HG03558 (cell line): ENCODE results near the gene HNRNPUL1.

Source experiments
- ATAC-seq: cut with Tn5 transposase; IDR thresholded peaks from one replicate; pipeline ENCODE4 v1.9.1; 2021; ENCODE audit warnings: moderate number of reproducible peaks; ENCODE audit not compliant: unreplicated experiment; ENCODE audit errors: extremely low read depth

Gene HNRNPUL1

DNA sequence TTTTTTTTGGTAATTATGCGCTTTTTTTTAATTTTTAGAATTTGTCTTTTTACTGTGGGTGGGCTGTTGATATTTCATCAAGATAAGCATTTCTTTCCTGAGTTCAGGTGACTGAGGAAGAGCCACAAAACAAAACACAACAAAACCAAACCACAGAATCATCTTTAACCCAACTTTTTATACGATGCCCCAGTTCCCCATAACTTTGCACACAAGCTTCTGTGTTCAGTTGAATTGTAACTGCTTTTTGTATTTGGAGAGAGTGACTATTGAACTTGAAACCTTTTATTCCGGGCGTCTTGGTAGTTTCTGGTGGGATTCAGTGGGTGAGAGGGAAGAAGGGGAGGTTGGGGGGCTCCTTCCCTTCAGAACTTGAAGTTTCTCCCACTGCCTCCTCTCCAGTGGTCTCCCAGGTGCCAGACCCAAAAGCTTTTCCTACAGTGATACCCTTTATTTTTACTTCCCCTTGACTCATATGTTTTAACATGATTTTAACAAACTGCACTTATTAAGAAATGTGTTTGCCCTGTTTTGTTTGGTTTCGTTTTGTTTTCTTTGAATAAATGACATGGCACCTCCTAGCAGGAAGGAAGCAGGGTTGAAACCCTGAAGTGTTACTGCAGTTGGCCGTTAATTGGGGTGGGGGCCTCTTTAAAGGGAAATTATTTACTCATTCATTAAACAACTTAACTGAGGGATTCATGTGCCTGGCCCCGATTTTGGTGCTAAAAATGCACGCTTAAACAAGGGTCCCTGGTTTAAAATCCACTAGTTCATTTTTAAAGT, 43.1 kb downstream of the HNRNPUL1 start:
- ATAC-seq = no peak

DNA sequence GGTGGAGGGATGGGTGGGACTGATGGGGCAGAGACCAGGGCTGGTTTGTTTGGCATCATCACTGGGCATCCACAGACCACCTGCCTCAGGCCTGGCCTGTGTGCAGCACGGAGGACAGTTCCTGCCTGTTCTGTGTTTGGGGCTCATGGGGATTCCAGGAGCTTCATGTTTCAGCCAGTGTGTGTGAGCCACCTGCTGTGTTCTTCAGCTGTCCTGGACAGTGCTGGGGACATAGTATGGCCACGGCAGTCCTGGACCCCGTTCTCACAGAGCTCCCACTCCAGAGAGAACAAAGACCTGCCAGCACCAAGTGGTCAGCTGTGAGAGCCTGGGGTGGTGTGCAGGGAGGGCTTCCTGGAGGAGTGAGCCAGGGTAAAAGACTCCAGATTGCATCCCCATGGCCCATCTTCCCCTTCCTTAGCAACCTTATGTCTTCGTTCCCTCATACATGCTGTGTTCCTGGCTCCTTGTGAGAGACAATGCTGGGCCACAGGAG, 43.8 kb downstream of the HNRNPUL1 start:
- no peak for ATAC-seq

DNA sequence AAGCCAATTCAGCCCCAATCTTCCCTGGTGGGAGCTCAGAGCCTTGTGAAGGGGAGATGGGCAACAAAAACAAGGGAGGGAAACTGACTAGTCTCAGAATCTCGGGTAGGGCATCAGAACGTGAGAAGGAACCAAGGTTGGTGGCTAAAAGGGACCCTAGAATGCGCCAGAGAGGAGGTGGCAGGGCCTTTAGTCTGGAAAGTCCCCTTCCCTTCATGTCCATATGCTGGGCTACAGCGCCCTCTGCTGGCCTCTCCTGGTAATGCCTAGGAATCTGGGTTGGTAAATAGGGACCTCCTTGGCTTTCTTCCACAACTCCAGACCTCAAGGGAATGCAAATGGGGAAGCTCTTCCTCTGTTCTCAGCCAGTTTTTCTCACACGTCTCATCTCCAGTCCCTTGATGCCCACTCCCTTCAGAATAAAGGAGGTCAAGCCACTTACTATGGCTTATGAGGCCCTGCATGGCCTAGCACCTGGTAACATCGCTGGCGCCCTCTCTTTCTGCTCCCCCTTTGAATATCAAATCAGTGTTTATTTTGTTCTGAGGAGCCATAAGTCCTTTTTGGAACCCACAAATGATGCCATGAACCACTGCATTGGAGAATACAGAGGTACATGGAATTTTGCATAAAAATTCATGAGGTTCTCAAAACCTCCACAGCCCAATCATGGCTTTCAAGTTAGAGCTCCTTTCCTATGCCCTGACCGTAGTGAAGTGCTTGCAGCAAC, 44.4 kb downstream of the HNRNPUL1 start:
- no peak for ATAC-seq

DNA sequence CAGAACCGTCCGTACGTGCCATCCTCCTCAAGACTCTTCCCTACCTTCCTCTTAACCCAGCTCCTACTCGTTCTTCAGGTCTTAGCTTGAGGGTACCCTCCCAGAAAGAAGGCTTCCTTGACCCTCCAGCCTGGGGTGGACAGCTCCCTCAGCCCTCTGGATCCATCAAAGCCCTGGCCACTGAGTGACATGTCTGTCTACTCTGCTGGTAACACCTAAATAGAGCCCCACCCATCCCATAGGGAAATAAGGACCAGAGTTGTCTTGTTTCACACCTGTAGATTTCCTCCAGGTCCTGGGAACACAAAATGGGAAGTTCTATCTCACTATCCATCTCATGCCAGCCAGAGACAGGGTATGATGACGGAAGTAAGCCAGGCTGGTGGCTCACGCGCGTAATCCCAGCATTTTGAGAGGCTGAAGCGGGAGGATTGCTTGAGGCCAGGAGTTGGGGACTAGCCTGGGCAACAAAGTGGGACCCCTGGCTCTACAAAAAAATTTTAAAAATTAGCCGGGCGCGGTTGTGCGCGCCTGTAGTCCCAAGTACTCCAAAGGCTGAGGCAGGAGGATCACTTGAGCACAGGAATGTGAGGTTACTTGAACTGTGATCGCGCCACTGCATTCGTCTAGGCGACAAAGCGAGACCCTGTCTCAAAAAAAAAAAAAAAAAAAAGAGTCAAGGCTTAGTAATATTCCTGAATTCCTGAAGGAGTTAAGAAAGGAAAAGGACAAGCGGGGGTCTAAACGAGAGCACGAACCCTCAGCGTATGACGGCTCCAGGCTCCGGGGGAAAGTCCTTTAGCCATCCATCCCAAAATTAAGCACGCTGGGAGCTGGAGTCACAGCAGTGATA, 45.2 kb downstream of the HNRNPUL1 start:
- ATAC-seq = no peak

DNA sequence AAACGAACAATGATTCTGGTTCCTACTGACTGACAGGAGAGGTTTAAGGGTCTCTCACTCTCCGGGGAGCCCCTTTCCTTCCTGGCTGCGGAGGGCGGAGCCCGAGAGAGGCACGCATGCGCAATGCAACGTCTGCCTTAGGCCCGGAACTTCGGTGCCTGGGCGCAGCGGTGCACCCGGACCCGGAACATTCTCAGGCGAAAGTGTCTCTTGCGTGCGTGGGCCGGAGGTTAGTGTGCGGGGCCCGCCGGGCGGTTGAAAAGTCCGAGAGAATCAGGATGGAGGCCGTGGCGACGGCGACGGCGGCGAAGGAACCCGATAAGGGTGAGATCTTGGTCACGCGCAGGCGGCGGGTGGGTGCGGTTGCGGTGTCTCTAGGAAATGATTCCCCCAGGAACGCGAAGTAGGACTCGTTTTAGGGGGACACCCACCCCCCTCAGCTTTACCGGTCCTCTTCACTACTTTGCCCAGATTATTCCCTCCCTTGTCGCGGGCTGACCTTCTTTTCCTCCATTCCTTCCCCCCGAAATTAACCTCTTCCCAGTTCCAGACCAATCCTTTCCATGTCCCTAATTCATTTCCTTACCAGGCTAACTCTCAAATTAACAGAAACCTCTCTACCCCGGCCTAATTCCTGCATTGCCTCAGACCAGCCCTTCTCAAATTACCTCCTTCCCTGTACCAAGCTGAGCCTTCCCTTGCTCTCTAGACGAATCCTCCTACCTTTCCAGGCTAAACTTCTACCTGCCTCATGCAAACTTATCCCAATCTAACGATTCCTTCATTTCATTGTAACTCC, 46.1 kb downstream of the HNRNPUL1 start, which contains the start of gene CCDC97:
TSS of gene CCDC97 (plus strand) at position 140 of the 799 bp plus-strand sequence. CDS start at position 279, 139 bp downstream.
- no peak for ATAC-seq

DNA sequence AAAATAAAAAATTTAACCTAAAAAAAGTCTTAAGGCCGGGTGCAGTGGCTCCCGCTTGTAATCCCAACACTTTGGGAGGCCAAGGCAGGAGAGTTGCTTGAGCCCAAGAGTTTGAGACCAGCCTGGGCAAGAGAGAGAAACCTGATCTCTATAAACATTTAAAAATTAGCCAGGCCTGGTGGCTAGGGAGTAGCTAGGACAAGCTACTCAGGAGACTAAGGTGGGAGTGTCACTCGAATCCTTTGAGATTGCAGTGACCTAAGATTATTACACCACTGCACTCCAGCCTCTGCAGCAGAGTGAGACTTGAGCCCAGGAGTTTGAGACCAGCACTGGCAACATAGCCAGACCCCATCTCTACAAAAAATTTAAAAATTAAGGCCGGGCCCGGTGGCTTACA, 46.9 kb downstream of the HNRNPUL1 start:
- no peak for ATAC-seq

DNA sequence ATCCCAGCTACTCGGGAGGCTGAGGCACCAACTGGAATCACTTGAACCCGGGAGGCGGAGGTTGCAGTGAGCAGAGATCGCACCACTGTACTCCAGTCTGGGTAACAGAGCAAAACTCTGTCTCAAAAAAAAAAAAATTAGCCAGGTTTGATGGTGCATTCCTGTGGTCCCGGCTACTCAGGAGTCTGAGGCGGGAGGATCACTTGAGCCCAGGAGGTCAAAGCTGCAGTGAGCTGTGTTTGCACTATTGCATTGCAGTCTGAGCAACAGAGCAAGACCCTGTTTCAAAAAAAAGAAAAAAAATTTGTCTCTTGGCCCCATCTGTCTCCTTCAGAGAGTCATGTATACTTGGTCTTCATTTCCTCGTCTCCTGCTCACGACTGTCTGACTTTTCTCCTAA, 47.4 kb downstream of the HNRNPUL1 start:
- ATAC-seq = no peak

DNA sequence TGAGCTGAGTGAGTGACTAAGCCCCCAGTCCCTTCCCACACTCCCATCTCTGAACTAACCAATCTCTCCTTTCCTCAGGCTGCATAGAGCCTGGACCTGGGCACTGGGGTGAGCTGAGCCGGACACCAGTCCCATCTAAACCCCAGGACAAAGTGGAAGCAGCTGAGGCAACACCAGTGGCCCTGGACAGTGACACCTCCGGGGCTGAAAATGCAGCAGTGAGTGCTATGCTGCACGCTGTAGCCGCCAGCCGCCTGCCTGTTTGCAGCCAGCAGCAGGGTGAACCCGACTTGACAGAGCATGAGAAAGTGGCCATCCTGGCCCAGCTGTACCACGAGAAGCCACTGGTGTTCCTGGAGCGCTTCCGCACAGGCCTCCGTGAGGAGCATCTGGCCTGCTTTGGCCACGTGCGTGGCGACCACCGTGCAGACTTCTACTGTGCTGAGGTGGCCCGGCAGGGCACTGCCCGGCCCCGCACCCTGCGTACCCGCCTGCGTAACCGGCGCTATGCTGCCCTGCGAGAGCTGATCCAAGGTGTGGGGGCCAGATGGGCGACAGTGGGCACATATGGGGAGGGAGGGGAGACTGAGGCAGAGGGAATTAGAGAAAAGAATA, 52.2 kb downstream of the HNRNPUL1 start:
- no peak for ATAC-seq

DNA sequence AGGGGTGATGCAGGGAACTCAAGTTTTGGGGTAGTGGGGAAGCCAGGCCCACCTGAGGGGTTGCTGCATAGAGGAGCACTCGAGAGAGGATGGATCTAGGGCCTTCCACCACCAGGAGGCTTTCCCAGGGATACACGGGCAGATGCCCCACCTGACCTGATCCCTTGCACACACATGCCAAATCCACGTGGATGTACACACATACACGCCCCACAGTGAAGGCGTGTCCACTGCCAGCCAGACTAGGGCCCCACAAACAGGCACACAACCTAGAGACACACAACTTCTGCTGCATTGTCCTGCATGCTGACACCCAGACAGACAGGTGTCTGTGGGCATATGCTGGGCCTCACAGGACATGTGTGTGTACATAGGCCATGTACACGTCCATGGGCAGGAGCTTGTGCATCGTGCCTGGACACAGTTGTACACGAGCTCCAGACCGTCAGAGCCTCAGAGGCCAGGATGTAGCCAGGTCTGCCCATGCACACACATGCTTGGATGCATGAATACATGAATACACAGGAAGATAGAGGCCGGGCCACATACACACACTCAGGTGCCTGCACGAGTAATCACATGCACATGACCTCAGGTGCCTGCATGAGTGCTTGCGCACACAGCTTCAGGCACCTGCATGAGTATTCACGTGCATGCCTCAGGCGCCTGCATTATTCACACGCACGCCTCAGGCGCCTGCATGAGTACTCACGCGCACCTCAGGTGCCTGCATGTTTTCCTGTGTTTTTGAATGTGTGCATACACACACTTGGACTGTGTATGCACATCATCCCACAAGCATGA, 54.7 kb downstream of the HNRNPUL1 start:
- ATAC-seq = no peak

DNA sequence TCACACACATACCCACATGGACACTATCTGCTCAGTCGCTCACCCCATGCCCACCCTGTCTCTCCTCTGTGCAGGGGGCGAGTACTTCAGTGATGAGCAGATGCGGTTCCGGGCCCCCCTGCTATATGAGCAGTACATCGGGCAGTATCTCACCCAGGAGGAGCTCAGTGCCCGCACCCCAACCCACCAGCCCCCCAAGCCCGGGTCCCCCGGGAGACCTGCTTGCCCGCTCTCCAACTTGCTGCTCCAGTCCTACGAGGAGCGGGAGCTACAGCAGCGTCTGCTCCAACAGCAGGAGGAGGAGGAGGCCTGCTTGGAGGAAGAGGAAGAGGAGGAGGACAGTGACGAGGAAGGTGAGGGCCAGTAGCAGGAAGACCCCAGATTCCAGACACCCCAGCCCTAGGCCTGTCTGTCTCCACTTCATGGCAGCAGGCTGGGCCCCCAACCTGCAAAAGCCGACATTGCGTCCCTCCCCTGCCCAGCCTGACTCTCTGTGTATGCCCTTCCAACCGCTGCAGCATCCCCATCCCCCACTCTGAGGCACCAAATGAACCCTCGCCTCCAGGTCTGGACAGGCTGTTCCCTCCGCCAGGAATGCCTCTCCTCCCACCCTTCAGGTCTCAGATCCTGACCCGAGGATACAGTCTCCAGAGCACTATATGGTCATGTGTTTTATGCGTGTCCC, 55.5 kb downstream of the HNRNPUL1 start:
- ATAC-seq = no peak

DNA sequence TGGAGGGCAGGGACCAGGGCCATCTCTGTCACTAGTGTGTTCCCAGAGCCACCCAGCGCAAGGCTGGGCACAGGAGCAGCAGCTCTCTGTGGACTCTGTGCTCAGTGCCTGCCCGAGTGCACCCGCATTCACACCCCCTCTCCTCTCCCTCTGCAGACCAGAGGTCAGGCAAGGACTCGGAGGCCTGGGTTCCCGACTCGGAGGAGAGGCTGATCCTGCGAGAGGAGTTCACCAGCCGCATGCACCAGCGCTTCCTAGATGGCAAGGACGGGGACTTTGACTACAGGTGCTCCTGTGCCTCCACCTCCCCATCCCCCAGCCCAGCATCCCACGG, 56.0 kb downstream of the HNRNPUL1 start:
- no peak for ATAC-seq

DNA sequence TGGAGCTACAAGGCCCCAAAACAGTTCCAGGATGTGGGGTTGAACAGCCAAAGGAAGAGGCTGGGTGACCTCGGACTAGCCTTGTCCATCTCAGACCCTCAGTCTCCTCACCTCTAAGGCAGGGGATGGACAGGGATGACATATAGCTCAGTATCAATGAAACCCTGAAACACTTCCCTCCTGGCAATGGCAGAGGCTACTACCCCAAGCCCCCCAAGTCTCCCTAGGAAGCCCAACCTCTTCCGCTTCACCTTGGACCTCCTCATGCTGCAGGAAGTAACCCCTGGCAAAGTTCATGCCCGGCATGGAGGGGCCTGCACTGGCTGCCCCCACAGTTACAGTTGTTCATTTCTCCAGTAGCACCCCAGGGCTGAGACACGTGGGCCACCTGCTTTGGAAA, 56.4 kb downstream of the HNRNPUL1 start:
- no peak for ATAC-seq

DNA sequence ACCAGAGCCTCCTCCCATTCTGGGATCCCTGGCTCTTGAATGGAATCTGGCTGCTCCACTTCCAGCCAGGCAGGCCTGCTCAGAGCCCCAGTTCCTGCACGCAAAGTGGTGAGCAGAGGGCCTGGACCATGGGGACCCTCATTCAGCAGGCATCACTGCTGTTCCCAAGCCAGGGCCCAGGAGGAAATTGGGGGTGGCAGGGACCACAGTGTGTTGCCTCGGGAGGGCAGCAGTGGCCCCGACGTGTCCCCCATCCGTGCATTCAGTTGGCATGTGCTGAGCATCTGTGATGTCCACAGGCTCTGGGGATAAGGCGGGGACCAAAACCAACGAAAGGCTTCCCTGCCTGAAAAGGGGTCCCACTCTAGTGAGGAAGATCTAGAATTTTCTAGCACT, 57.0 kb downstream of the HNRNPUL1 start:
- no peak for ATAC-seq

DNA sequence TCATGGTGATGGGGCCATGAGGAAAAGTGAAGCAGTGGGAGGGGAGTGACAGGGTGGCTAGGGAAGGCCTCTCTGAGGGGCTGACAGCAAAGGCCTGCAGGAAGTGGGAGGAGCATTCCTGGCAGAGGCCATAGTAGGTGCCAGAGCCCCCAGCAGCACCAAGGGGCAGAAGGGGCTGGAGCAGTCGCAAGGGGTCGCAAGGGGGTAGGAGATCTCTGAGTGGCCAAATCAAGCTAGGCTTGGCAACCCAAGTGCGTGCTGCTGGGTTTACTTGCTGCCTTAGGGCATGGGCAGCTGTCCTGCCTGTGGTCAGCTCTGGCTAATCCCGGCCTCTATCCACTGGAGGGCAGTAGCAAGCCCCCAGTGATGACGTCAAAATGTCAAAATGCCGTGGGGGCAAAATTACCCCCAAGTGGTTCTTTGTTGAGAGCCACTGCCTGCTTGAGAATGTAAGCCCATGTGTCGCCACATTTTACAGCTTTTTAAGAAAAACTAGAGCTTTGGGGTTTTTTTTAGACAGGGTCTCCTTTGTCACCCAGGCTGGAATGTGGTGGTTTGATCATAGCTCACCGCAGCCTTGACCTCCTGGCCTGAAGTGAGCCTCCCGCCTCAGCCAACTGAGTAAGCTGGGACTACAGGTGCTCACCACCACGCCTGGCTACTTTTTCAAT, 57.6 kb downstream of the HNRNPUL1 start:
- ATAC-seq = no peak

DNA sequence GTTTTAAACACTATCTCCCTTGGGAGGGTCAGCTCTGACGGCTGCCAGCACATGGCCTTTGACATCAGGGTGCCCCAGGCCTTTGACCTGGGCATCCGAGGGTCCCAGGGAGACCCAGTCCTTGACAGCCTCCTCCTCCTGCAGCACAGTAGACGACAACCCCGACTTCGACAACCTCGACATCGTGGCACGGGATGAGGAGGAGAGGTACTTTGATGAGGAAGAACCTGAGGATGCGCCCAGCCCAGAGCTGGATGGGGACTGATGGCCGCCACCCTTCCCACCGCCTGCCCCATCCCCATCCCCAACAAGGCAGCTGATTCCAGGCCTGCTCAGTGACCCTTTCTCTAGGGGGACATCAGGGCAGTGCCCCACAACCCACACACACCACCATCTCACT, 58.3 kb downstream of the HNRNPUL1 start:
- ATAC-seq = no peak

DNA sequence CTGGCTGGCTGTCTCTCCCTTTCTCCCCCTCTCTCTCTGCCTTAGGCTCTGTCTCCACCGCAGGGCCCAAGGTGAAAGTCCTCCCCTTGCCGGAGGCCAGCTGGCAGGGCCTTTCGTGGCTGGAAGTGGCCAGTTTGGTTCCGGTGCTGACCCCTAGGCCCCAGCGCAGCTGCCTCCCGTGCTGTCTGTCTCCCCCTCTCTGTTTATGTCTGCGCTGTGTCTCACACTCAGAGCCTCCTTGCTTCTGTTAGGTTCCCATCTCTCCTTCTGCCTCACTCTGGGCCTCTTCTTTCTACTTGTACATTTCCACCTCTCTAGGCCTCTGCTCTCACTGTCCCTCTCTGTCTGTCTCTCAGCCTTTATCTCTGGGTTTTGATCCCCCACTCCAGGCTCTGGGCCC, 58.9 kb downstream of the HNRNPUL1 start:
- ATAC-seq = no peak

DNA sequence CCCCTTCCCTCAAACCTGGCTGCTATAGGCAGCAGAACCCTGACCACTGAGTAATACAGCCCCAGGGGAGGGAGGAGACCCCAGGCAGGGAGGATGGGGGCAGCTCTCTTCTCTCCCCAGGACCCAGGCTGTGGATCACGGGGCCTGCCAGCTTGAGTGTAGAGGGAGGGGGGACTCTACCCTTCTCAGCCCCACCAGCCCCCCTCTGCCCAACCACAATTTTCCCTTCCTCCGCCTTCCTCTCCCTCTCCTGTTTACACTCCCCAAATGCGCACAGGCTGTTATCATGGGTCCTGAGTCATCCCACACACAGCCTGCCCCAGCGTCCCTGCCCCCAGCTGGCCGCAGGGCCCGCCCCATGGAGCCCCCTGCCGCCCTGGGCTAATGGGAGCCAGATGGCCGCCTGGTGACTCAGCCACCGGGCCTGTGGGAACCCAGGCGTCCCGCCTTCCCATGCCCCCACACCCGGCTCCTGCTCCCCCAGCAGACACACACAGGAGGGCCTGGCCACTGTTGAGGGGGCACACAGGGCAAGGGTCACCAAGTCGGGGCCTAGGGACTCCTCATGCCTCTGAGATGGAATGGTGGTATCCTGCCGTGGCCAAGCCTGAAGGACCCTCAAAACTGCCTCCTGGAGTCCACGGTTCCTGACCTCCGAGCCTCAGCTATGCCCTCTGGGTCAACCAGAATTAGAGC, 59.4 kb downstream of the HNRNPUL1 start:
- no peak for ATAC-seq
